Upper lobe of left lung (tissue), 6 donors: ENCODE results near the gene NREP. TPM values are rescaled to one million over a fixed set of nuclear protein-coding genes. Genes with fewer than 3 reads are reported as not detected.

Experiments
- ATAC-seq, 2 donors: fragments of 200-7000 bp; cut with Tn5 transposase; one replicate each; pipeline ENCODE4 v1.9.1; 2022; ENCODE audit warnings: mild to moderate bottlenecking in 2 of 2, moderate library complexity in 2 of 2; ENCODE audit not compliant: low FRiP score in 2 of 2
- DNase-seq, 2 donors: peaks; one replicate each; pipeline ENCODE4 v3.0.0-alpha.2; 2019 to 2020
- H3K27ac ChIP-seq, 4 donors: fragments of 200-600 bp; sonication (generic); one replicate each; pipeline ENCODE4 v1.5.1; 2016 to 2019
- H3K27me3 ChIP-seq, 4 donors: fragments of 200-600 bp; sonication (generic); one replicate each; pipeline ENCODE4 v1.5.1; 2017 to 2019
- H3K36me3 ChIP-seq, 4 donors: fragments of 200-600 bp; sonication (generic); one replicate each; pipeline ENCODE4 v1.5.1; 2016 to 2019
- H3K4me1 ChIP-seq, 4 donors: fragments of 200-600 bp; sonication (generic); one replicate each; pipeline ENCODE4 v1.5.1; 2018 to 2019
- H3K4me3 ChIP-seq, 4 donors: fragments of 200-600 bp; sonication (generic); one replicate each; pipeline ENCODE4 v1.5.1; 2017 to 2019; ENCODE audit warnings: mild to moderate bottlenecking in 2 of 4, moderate library complexity in 1 of 4
- H3K9me3 ChIP-seq, 4 donors: fragments of 200-600 bp; sonication (generic); one replicate each; pipeline ENCODE4 v1.5.1; 2018 to 2019
- CTCF ChIP-seq, 6 experiments: fragments of 450-650 bp in 4 of 6; fragments of 200-600 bp in 2 of 6; sonication (generic) in 2 of 6; IDR thresholded peaks; one replicate each; pipeline ENCODE4 v1.5.1; 2016 to 2019; ENCODE audit warnings: antibody characterized with exemption in 6 of 6
- EP300 ChIP-seq, 4 donors: sonication (generic); formaldehyde crosslinking; IDR thresholded peaks; one replicate each; pipeline ENCODE4 v1.5.1; 2017; ENCODE audit warnings: antibody characterized with exemption in 4 of 4, control low read depth in 2 of 4
- POLR2A ChIP-seq, 4 donors: fragments of 450-650 bp; IDR thresholded peaks; one replicate each; pipeline ENCODE4 v1.5.1; 2016 to 2017; ENCODE audit warnings: antibody characterized with exemption in 4 of 4, mild to moderate bottlenecking in 2 of 4
- POLR2AphosphoS5 ChIP-seq, 2 donors: sonication (generic); formaldehyde crosslinking; IDR thresholded peaks; one replicate each; pipeline ENCODE4 v1.5.1; 2017; ENCODE audit warnings: antibody characterized with exemption in 2 of 2
- WGBS, 2 donors: methylation state at CpG; one replicate each; pipeline ENCODE4 v1.1.5; 2017 to 2018; 5-methylcytosine and 5-hydroxymethylcytosine counted together
- total RNA-seq, 6 donors: library from RNA; depleted of rRNA in 4 of 6; stranded (reverse); fragments of >200 nt in 4 of 6; gene quantifications; one replicate each; pipeline versions ENCODE4 v1.1.0 to v1.2.1, GENCODE V29; 2016 to 2021
- donor health status: DM: no; HTN: no; CAD: no; lungs with moderate emphysema.
- donor health status: DM: no; HTN: yes; CAD: no; lungs with severe emphysema.

Gene NREP
- total RNA-seq, 6 donors from 2014 or later: 5.0 to 17.9 (median 12.5) TPM

GRCh38 chr5:111800351-111800750, 43.4 kb upstream of the NREP start:
- no peaks in the 10 kb centered on the region for H3K9me3 ChIP-seq
- H3K4me1 ChIP-seq: no peaks in the 10 kb centered on the region
- no peaks in the 10 kb centered on the region for H3K27me3 ChIP-seq
- H3K4me3 ChIP-seq: no peak overlapping the region
- 67 to 78% methylated on average over 3 of the region's 3 CpGs for WGBS, 2 donors
- no peaks in the 10 kb centered on the region for H3K36me3 ChIP-seq
- TF ChIP-seq CTCF (IDR thresholded peaks at IDR 0.05) (no peak), EP300 (IDR thresholded peaks at IDR 0.05) (no peak), POLR2AphosphoS5 (IDR thresholded peaks at IDR 0.05) (no peak), POLR2A (IDR thresholded peaks at IDR 0.05) (no peak)
- DNase-seq: no peak
- H3K27ac ChIP-seq: no peak overlapping the region
- no peak for ATAC-seq

- Histone ChIP-seq H3K4me1 (no peaks in the 10 kb centered on the region), H3K36me3 (no peaks in the 10 kb centered on the region), H3K4me3 (no peak overlapping the region), H3K27ac (no peak overlapping the region), H3K9me3 (no peaks in the 10 kb centered on the region), H3K27me3 (no peaks in the 10 kb centered on the region)
- TF ChIP-seq EP300 (IDR thresholded peaks at IDR 0.05) (no peak), CTCF (IDR thresholded peaks at IDR 0.05) (no peak), POLR2A (IDR thresholded peaks at IDR 0.05) (no peak), POLR2AphosphoS5 (IDR thresholded peaks at IDR 0.05) (no peak)
- DNase-seq (no peak), ATAC-seq (no peak)
- WGBS, 2 donors: 94% methylated on average over 1 of the region's 1 CpG
These were observed 38.1 kb upstream of the NREP start for GRCh38 chr5:111795142-111795541.

- WGBS, 2 donors: 83 to 88% methylated on average over 4 of the region's 4 CpGs
- H3K4me3 ChIP-seq: no peak overlapping the region
- no peaks in the 10 kb centered on the region for H3K36me3 ChIP-seq
- no peaks in the 10 kb centered on the region for H3K27me3 ChIP-seq
- ATAC-seq (no peak), DNase-seq (no peak)
- H3K27ac ChIP-seq: no peak overlapping the region
- H3K4me1 ChIP-seq: no peaks in the 10 kb centered on the region
- TF ChIP-seq CTCF (IDR thresholded peaks at IDR 0.05) (no peak), POLR2A (IDR thresholded peaks at IDR 0.05) (no peak), POLR2AphosphoS5 (IDR thresholded peaks at IDR 0.05) (no peak), EP300 (IDR thresholded peaks at IDR 0.05) (no peak)
- H3K9me3 ChIP-seq: no peaks in the 10 kb centered on the region
These were observed 35.6 kb upstream of the NREP start for GRCh38 chr5:111792471-111793058.

GRCh38 chr5:111790295-111790694, 33.3 kb upstream of the NREP start:
- Histone ChIP-seq H3K4me1 (no peaks in the 10 kb centered on the region), H3K4me3 (no peak overlapping the region), H3K27me3 (no peaks in the 10 kb centered on the region), H3K27ac (no peak overlapping the region), H3K9me3 (no peaks in the 10 kb centered on the region), H3K36me3 (no peaks in the 10 kb centered on the region)
- 91 to 100% methylated on average over 1 of the region's 1 CpG for WGBS, 2 donors
- DNase-seq (no peak), ATAC-seq (no peak)
- TF ChIP-seq CTCF (IDR thresholded peaks at IDR 0.05) (no peak), POLR2AphosphoS5 (IDR thresholded peaks at IDR 0.05) (no peak), EP300 (IDR thresholded peaks at IDR 0.05) (no peak), POLR2A (IDR thresholded peaks at IDR 0.05) (no peak)

- H3K27me3 ChIP-seq: no peaks in the 10 kb centered on the region
- no peak overlapping the region for H3K4me3 ChIP-seq
- H3K36me3 ChIP-seq: no peaks in the 10 kb centered on the region
- no peaks in the 10 kb centered on the region for H3K9me3 ChIP-seq
- no peak overlapping the region for H3K27ac ChIP-seq
- DNase-seq (no peak), ATAC-seq (no peak)
- no peaks in the 10 kb centered on the region for H3K4me1 ChIP-seq
- TF ChIP-seq POLR2A (IDR thresholded peaks at IDR 0.05) (no peak), EP300 (IDR thresholded peaks at IDR 0.05) (no peak), POLR2AphosphoS5 (IDR thresholded peaks at IDR 0.05) (no peak), CTCF (IDR thresholded peaks at IDR 0.05) (no peak)
These were observed 30.0 kb upstream of the NREP start for GRCh38 chr5:111787006-111787405.
